Stimulated activated CD4-positive, alpha-beta T cell treated with anti-CD3 and anti-CD28 coated beads, TNF-alpha, amount 100 ng/mL, for 48 hours (primary cell): ENCODE measurements around the gene CLEC2D.
"Not testable (repeated sequence)": the region's sequence is repeated elsewhere in the genome, so short reads cannot be mapped to it uniquely, and the experiment has no call there.

ENCODE experiments used
- DNase-seq, 3 donors: peaks; one replicate each; pipeline ENCODE4 v3.0.0-alpha.2; 2020; ENCODE audit warnings: low read depth in 3 of 3

CLEC2D gene

DNA sequence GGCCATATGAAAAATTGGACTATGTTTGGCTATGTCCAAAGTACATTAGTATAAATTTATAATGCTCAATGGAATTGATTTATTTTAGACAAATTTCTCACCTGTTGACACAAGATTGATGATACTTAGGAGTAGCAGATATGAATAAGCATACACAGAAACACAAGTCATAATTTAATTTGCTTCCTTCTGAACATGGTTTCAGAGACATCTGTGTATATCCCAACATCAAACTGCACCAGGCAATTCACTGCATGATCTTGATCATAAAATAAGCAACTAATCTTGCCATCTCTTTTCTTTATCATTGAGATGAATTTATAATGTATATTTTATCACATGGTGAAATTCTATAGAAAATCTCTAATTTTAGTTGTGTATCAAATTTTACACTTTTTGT is 59.6 kb downstream of the CLEC2D start:
- DNase-seq, result no peak

DNA sequence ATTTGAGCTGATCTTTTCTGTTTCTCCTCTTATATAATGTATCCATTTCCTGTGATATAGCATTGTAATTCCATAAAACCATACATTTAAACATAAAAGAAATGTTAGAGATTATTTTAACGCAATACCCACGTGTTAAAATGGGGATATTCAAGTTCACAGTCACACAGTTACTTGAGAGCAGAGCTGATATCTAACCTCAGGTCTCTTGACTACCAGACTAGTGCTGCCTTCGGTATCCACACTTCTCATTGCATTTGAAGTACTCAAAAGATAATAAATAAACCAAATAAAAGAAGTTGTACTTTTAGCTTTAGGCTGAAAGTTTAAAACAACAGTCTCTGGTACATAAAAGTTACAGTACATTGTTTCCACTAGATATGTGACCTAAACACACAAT is 60.5 kb downstream of the CLEC2D start:
- DNase-seq, result no peak

DNA sequence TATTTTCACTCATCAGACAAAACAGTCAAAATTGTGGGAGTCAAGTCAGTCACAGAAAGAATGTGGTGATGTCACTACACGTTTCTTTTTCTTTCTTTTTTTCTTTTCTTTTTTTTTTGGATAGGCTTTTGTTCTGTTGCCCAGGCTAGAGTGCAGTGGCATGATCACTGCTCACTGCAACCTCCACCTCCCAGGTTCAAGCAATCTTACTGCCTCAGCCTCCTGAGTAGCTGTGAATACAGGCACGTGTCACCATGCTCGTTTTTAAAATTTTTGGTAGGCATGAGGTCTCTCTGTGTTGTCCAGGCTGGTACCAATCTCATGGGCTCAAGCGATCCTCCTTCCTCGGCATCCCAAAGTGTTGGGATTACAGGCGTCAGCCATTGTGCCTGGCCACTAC is 61.1 kb downstream of the CLEC2D start:
- no peak for DNase-seq

DNA sequence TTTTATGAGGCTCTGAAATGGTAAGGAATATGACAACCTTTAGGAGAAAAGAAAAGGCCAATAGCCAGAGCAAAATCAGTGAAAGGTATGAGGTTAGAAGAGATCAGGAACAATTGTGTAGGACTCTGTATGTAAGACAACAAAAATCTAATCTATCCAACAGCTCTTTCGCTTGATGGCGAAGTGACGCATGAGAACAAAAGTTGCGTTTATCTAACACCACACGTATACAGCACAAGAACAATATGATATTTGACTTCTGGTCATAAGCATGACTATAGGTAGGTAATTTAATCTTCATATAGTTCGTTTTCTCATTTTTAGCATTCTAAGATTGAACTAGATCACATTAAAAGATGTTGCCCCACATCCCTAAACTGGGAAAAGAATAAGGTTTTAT is 61.9 kb downstream of the CLEC2D start:
- DNase-seq, result no peak

DNA sequence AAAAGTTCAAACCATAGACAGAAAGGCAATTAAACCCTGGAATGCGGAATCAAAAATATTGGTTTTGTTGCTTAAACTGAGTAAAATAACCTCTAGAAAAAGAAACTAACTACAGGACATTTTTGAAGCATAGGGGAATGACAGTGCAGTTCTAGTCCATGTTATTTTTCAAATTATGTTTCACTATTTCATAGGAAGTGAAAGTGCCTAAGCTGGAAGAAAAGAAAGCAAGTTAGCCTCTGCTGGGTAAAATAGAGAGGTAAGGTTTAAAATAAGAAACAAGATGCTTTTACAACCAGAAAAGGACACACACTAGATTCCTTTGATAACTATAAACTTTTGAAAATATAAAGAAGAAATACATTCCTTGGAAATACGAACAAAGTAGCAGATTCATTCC is 62.3 kb downstream of the CLEC2D start:
- no peak for DNase-seq

DNA sequence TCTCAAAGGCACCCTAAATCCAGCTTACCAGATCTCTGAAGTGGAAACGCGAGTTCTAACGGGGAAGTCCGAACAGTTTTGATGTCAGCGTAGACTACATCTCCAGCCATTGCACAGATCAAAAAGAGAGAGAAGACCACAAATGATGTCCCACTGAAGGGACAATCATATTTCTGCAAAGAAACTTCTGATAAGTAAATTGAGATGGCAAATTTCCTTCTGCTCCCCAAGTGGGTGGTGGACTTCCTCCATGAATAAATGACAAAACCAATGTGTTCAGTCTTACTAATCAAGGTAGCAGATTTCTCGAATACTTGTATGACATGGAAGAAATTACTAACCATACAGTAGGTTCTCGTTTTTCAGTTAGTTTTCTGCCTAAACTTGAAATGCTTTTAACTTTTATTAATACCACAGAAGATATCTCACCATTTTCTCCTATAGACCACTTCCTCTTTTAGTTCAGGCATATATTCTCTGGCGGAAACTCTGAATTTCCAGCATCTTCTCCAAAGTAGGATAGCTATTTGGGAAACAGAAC is 63.5 kb downstream of the CLEC2D start, which contains the start of gene CLECL1:
TSS of gene CLECL1 (minus strand) at position 177 of the 541 bp plus-strand sequence.
- no peak for DNase-seq

DNA sequence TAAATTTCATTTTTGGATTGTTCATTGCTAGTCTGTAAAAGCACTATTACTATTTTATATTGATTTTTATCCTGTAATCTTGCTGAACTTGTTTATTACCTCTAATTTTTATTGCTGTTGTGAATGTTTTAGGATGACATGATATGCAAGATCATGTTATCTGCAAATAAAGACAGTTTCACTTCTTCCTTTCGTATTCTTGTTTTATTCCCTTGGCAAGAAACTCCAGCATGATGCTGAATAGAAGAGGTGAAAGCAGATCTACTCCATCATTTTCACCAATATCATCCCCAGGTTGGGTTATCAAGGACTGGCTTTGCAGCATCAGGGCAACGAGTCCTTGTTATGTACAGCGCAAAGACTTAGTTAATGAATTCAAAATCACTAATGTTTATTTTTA is 66.1 kb downstream of the CLEC2D start:
- DNase-seq, result no peak

- no peak for DNase-seq
Observed at GRCh38 chr12:9736936-9737705, 67.6 kb downstream of the CLEC2D start.

- DNase-seq, result not testable (repeated sequence)
Observed at GRCh38 chr12:9738905-9739304, 69.4 kb downstream of the CLEC2D start.

- not testable (repeated sequence) for DNase-seq
Observed at GRCh38 chr12:9739404-9740105, 70.0 kb downstream of the CLEC2D start.

DNA sequence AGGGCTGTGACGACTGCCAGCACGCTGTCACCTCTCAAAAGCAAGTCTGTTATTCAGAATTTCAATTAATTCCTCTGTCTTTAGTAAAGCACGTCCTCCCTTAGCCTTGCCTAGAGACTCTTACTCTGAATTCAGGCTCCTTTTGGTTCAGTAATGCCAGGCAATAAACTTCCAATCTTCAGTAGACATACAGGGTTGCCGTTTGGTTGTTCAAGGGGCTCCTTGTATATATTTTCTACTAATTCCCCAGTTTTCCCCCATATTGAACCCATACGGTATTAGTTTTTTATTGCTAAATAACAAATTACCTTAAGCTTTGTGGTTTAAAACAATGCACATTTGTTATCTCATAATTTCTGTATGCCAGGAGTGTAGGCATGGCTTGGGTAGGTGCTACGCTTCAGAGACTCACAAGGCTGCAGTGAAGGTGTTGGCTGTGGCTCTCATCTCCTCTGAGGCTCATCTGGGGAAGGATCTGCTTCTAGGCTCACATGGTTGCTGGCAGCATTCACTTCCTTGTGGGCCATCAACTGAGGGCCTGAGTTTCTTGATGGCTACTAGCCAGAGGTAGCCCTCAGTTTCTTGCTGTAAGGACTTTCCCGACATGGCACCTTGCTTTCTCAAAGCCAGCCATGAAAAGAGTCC is 70.7 kb downstream of the CLEC2D start:
- DNase-seq, result no peak

DNA sequence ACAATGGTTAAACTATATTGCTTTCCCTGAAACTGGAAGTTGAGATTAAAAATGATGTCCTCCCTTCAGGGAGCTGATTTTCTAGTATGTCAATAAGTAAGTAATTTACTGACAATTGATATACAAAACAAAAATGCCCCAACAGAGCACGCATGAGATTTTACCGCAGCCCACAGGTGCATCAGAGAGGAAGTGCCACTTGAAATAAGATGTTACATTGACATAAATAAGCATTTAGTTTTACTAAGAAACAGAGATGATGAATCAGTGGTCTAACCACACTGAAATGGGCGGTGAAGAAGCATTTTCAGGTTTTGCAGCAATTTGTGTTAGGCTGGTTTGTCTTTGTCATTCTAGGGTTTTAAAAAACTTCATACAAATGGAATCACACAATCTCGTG is 72.2 kb downstream of the CLEC2D start:
- peak; percentile 46 to 67 (median 47) for DNase-seq

- DNase-seq, result no peak
Observed at GRCh38 chr12:9742661-9743060, 73.1 kb downstream of the CLEC2D start.

- no peak for DNase-seq
Observed at GRCh38 chr12:9745199-9745598, 75.7 kb downstream of the CLEC2D start.
